Measurements from ENCODE around the gene BCKDK.
"Not testable (repeated sequence)": the region's sequence is repeated elsewhere in the genome, so short reads cannot be mapped to it uniquely, and the experiment has no call there.

BCKDK gene

GRCh38 chr16:31094424-31095120 lies 13.6 kb upstream of the BCKDK start, which contains the start of gene VKORC1:
Gene VKORC1, minus strand, starts transcription at chr16:31094797. Its CDS starts 68 bp downstream, at chr16:31094729.
- H3K4me3 ChIP-seq (ENCODE audit: low read depth, low read length) = peak within 1 kb of the TSS; percentile 65
- no peak for TF ChIP-seq CTCF (IDR thresholded peaks at IDR 0.05; ENCODE audit: borderline replicate concordance, insufficient read depth, low read depth, low read length)

DNA sequence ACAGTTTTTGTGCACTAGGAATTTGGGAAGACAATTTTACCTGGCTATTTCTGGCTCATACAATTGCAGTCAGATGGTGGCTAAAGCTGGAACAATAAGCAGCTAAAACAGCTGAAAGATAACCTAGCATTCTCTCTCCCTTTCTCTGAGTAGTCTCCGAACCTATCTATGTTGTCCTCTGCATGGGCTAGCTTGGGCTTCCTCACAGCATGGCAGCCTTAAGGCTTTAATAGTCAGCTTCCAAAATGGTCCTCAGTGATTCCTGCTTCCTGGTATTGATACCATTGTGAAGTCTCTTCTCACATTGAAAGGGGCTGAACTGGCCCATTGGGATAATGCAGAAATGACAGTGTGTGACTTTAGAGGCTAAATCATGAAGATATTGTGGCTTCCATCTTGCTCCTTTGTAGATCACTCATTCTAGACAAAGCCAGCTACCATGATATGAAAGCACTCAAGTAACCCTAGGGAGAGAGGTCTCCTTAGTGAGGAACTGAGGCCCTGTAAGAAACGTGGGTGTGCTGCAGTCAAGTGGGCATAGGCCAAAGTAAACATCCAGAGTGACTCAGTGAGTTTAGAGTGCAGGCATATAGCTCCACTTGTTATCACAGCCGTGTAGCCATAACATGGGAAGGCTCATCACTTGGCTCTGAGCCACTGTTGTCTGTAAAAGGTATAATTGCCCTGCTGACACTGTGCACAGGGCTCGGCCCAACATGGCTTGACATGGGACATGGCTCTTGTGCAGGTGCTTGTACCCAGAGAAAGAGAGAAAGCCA lies 8.1 kb upstream of the BCKDK start:
- H3K4me3 ChIP-seq (ENCODE audit: low read depth, low read length) = no peak overlapping the region
- TF ChIP-seq CTCF (IDR thresholded peaks at IDR 0.05; ENCODE audit: borderline replicate concordance, insufficient read depth, low read depth, low read length) = no peak

- H3K4me3 ChIP-seq (ENCODE audit: low read depth, low read length) = not testable (repeated sequence)
Observed at GRCh38 chr16:31100876-31101641, 7.1 kb upstream of the BCKDK start.

DNA sequence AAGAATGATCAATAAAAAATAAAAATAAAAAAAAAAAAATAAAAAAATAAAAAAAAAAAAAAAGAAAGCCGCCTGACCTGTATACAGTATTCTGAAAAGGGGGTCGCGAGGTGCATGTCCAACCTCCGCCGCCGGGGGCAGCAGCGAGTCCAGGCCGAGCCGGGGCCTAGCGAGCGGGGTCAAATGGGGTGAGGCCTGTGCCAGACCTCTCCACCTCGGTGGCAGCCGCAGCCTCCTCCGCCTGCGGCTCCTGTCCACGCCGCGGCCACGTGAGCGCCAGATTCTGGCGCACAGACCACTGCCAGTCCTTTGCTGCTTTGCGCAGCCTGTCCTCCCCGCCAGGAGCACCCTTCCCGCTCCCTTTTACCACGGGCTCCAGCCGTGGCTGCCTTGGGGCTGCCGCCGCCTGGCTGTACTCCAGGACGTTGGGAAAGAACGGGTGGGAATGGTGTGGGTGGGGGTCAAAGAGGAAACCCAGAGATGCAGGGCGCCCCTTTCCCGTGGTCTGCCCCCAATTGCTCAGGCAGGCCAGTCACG lies 2.4 kb upstream of the BCKDK start:
- no peak overlapping the region for H3K4me3 ChIP-seq (ENCODE audit: low read depth, low read length)
- peak; percentile 87 for TF ChIP-seq CTCF (IDR thresholded peaks at IDR 0.05; ENCODE audit: borderline replicate concordance, insufficient read depth, low read depth, low read length)

GRCh38 chr16:31106509-31107464 lies 1.4 kb upstream of the BCKDK start:
- no peak for TF ChIP-seq CTCF (IDR thresholded peaks at IDR 0.05; ENCODE audit: borderline replicate concordance, insufficient read depth, low read depth, low read length)
- H3K4me3 ChIP-seq (ENCODE audit: low read depth, low read length) = no peak overlapping the region

- no peak for TF ChIP-seq CTCF (IDR thresholded peaks at IDR 0.05; ENCODE audit: borderline replicate concordance, insufficient read depth, low read depth, low read length)
- no peak overlapping the region for H3K4me3 ChIP-seq (ENCODE audit: low read depth, low read length)
Observed at GRCh38 chr16:31107465-31107867, 720 bp upstream of the BCKDK start.

Data from GM12875 (cell line).